GM12865 (cell line): ENCODE measurements around the gene RAC3.
A peak's percentile ranks its signal among the peaks of the same experiment; 100 is the strongest.

Source experiments
- DNase-seq: peaks from one replicate; pipeline ENCODE4 v3.0.0; 2010; ENCODE audit warnings: low read depth
- H3K4me3 ChIP-seq: 2 replicates; pipeline ENCODE4 v1.5.1; 2011; ENCODE audit warnings: mild to moderate bottlenecking, low read depth, low read length, control low read depth
- TF ChIP-seq, protein P1 (sequence below): IDR thresholded peaks from 2 replicates; pipeline ENCODE4 v1.5.1; 2011; ENCODE audit warnings: low read length, control low read depth, low read depth, inconsistent platforms; ENCODE audit not compliant: insufficient read depth; ENCODE audit errors: missing control alignments

RAC3 gene

DNA sequence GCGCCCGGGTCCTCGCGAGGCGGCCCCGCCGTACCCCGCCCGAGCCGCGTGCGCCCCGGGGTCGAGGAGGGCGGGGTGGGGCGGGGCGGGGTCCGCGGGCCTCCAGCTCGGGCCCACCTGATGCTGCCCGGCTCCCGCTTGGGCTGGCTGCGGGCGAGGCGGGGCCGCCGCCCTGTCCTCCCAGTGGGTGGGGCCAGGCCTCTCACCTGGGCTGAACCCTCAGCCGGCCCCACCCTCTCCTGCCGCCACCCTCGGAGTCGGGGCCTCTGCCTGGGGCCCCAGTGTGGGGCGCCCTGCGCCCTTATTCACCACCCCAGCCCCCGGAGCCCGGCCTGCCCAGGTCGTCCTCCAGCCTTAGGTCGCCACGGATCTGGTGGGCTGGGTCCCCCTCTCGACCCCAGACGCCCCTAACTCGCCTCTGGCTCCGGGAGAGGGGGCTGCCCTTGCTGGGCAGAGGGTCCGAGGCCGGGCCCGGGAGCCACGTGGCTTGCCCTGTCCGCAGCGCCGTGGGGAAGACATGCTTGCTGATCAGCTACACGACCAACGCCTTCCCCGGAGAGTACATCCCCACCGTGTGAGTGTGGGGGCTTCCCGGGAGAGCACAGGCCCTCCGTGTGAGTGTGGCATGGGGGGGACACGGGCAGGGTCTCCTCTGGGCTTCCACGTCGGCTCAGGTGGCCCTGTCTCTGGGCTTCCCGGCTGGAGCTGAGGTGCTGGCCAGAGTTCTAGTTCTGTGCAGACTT is 578 bp downstream of the RAC3 start:
- no peak overlapping the region for H3K4me3 ChIP-seq
- TF ChIP-seq, protein P1, sequence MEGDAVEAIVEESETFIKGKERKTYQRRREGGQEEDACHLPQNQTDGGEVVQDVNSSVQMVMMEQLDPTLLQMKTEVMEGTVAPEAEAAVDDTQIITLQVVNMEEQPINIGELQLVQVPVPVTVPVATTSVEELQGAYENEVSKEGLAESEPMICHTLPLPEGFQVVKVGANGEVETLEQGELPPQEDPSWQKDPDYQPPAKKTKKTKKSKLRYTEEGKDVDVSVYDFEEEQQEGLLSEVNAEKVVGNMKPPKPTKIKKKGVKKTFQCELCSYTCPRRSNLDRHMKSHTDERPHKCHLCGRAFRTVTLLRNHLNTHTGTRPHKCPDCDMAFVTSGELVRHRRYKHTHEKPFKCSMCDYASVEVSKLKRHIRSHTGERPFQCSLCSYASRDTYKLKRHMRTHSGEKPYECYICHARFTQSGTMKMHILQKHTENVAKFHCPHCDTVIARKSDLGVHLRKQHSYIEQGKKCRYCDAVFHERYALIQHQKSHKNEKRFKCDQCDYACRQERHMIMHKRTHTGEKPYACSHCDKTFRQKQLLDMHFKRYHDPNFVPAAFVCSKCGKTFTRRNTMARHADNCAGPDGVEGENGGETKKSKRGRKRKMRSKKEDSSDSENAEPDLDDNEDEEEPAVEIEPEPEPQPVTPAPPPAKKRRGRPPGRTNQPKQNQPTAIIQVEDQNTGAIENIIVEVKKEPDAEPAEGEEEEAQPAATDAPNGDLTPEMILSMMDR, result no peak
- DNase-seq, result peak; percentile 35

DNA sequence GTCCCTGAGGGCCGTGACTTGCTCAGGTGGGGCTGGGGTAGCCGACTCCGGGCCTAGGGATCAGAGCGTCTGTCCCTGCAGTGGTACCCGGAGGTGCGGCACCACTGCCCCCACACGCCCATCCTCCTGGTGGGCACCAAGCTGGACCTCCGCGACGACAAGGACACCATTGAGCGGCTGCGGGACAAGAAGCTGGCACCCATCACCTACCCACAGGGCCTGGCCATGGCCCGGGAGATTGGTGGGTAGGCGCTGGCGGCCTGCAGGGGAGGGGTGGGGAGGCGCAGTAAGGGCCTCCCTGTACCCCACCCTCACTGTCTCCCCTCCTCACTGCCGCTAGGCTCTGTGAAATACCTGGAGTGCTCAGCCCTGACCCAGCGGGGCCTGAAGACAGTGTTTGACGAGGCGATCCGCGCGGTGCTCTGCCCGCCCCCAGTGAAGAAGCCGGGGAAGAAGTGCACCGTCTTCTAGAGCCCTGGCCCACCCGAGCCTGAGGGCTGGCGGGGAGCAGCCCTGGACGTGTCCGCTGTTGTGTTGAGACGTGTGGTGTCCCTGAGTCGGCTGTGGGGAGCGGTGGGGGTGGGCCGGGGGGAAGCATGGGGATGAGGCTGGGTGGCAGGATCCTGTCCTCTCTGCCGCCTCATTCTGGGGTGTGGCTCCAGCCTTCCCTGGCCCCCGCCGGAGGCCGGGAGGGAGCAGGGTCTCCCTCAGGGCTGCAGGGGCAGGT is 2.0 kb downstream of the RAC3 start:
- no peak overlapping the region for H3K4me3 ChIP-seq
- no peak for DNase-seq
- TF ChIP-seq, protein P1, result no peak

DNA sequence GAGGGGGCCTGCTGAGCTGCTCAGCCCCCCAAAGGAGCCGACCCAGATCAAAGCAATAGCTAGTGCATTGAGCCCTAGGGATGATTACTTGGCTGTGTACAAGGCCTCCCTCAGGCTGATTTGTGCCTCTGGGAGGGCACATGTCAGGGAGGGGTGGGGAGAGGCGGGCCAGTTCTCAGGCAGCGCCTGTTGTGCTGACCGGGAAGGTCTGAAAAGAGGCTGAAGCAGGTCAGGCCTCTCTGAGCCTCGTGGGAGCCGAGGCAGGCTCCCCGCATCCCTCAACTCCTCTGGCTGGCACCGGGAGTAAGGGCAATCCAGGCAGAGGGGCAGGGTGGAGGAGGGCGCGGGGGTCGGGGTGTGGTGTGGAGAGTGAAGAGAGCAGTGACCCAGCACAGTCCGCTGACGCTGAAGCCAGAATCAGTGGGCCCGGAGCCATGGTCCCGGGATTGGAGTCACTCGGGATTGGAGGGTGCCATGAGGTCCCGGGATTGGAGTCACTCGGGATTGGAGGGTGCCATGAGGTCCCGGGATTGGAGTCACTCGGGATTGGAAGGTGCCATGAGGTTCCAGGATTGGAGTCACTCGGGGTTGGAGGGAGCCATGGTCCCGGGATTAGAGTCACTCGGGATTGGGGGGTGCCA is 3.0 kb downstream of the RAC3 start:
- no peak for DNase-seq
- no peak overlapping the region for H3K4me3 ChIP-seq
- TF ChIP-seq, protein P1, result no peak

DNA sequence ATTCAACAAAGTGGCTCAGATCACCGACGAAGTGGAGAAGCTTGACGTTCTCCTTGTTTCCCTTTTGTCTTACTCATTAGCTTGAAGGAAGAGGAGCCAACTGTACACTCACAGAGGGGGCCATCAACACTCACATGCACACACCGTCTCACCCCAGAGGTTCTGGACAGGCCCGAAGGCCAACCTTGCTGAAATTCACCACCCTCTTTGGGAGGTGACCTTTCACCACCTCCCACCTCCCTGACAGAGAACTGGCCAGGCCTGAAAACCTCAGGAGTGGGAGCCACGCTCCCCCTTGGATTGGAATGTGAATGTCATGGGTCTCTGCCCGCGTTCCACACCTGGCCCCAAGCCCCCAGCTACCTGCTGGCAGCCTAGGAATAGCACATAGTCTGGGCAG is 4.0 kb downstream of the RAC3 start:
- no peak overlapping the region for H3K4me3 ChIP-seq
- TF ChIP-seq, protein P1, result no peak
- DNase-seq, result no peak

DNA sequence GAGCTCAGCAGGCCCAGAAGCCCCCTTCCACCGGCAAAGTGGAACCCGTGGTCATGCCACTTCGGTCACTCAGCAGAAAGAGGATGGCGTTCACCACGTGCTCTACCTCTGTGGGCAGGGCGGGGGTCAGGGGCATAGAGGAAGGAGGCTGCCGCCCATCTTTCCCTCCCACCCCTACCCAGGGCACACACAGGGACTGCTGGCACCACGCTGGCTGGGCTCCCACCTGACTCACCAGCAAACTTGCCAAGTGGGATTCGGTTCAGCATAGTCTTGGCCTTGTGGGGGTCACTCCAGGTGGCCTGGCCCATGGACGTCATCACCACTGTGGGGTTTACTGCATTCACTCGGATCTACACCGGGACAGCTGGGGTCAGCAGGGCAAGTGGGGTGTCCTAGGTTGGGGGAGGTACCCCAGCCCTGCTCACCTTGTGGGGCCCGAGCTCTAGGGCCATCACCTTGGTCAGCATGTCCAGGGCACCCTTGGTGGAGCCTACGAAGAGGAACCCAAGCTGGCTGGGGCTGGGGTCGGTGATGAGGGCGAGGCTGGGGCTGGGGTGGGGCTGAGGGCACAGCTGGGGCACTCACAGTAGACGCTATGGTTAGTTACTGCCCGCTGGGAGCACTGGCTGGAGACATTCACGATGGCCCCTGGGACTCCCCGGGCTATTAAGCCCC is 4.6 kb downstream of the RAC3 start:
- TF ChIP-seq, protein P1, result no peak
- DNase-seq, result no peak
- no peak overlapping the region for H3K4me3 ChIP-seq

DNA sequence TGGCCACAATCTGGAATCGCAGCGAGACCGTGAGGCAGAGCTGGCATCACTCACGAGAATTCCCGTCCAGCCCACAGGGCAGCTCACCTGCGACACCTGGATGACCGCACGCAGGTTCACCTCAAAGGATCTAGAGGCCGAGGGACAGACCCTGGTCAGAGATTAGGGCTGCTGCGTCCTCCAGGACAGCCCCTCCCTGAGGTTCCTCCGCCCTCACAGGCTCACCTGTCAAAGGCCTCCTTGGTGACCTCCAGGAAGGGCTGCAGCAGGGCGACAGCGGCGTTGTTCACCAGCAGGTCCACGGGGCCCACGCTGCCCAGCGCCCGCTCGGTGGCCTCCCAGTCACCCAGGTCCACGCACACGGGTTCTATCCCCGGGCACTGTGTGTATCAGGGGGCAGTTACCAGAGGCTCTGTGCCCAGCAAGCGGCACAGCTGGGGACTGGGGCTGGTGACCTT is 5.2 kb downstream of the RAC3 start:
- peak overlapping the region; percentile 61 for H3K4me3 ChIP-seq
- DNase-seq, result no peak
- TF ChIP-seq, protein P1, result no peak
